OCI-LY3 (cell line): Measurements from ENCODE around the gene HS3ST2.

ENCODE experiments used
- CTCF ChIP-seq: fragments of 200-600, 300-600 bp; sonication (generic); IDR thresholded peaks from 2 replicates; pipeline ENCODE4 v1.5.1; 2014; ENCODE audit warnings: antibody characterized with exemption, low read length, low read depth
- EZH2phosphoT487 ChIP-seq: fragments of 200-600 bp; shearing (Covaris generic); IDR thresholded peaks from 2 replicates; pipeline ENCODE4 v1.6.1; 2018; ENCODE audit warnings: antibody characterized with exemption, mixed run types, low read depth

- TF ChIP-seq CTCF = no peak
- TF ChIP-seq EZH2phosphoT487 = no peak
Measured at GRCh38 chr16:22912654-22913053, 98.7 kb downstream of the HS3ST2 start.
